Left lung (tissue), 10 donors: ENCODE data around the gene TSPAN11. TPM values are rescaled to one million over a fixed set of nuclear protein-coding genes. Genes with fewer than 3 reads are reported as not detected.
"Not testable (repeated sequence)": the region's sequence is repeated elsewhere in the genome, so short reads cannot be mapped to it uniquely, and the experiment has no call there.

Experiments used
- ATAC-seq: fragments of 200-7000 bp; cut with Tn5 transposase; one replicate; pipeline ENCODE4 v1.9.1; 2020; ENCODE audit warnings: moderate library complexity
- DNase-seq, 4 donors: peaks; one replicate each; pipeline ENCODE4 v3.0.0-alpha.2; 2013 to 2020
- H3K27ac ChIP-seq, 2 donors: fragments of 200-600 bp; sonication (generic) in 1 of 2; one replicate each; pipeline versions ENCODE4 v1.5.0 to v1.8.0; 2020 to 2021
- H3K27me3 ChIP-seq, 2 donors: fragments of 200-600 bp; sonication (generic) in 1 of 2; one replicate each; pipeline versions ENCODE4 v1.5.0 to v1.8.0; 2020 to 2021
- H3K36me3 ChIP-seq, 2 donors: fragments of 200-600 bp; sonication (generic) in 1 of 2; one replicate each; pipeline versions ENCODE4 v1.5.0 to v1.8.0; 2020 to 2021
- H3K4me1 ChIP-seq, 2 donors: fragments of 200-600 bp; one replicate each; pipeline ENCODE4 v1.8.0; 2021
- H3K4me3 ChIP-seq, 2 donors: fragments of 200-600 bp; sonication (generic) in 1 of 2; one replicate each; pipeline versions ENCODE4 v1.5.0 to v1.8.0; 2020 to 2021; ENCODE audit warnings: mild to moderate bottlenecking in 1 of 2
- H3K9me3 ChIP-seq, 2 donors: fragments of 200-600 bp; sonication (generic) in 1 of 2; one replicate each; pipeline versions ENCODE4 v1.5.0 to v1.8.0; 2020 to 2021
- CTCF ChIP-seq, 2 donors: fragments of 200-600 bp; sonication (generic) in 1 of 2; IDR thresholded peaks; one replicate each; pipeline versions ENCODE4 v1.5.0 to v1.8.0; 2021; ENCODE audit warnings: antibody characterized with exemption in 2 of 2
- intact Hi-C, 2 donors: fragments of 100-400 bp; cut with DNase I; formaldehyde crosslinking; loops; one replicate each; pipeline versions ENCODE4 v1.11.2 to v1.14.2; 2022
- polyA plus RNA-seq, 6 donors: library from polyadenylated mRNA; unstranded; fragments of 120-200 nt; gene quantifications; one replicate each; pipeline ENCODE4 v1.2.1, GENCODE V29; 2013; ENCODE audit not compliant: insufficient read length in 6 of 6
- total RNA-seq, 2 donors: library from RNA; stranded (reverse); fragmentation: NEBNext Ultra II Directional; extraction: Animal tissue kit (Norgen Biotek cat#: 25700); gene quantifications; one replicate each; pipeline ENCODE4 v1.2.1, GENCODE V29; 2021
- donor health status: DM: no; HTN: yes; CAD: no.
- donor health status: DM: no; HTN: no; CAD: no.

Gene TSPAN11
- total and polyA plus RNA-seq, 8 donors, result 4.1 to 18.2 (median 14.7) TPM

GRCh38 chr12:30887226-30887625, 39.3 kb upstream of the TSPAN11 start:
- ATAC-seq (no peak), DNase-seq (no peak)
- no peaks in the 10 kb centered on the region for H3K4me1 ChIP-seq
- TF ChIP-seq CTCF (IDR thresholded peaks at IDR 0.05), result no peak
- intact Hi-C loops, result no loop called here
- H3K27ac ChIP-seq, result no peak overlapping the region
- H3K36me3 ChIP-seq, result no peaks in the 10 kb centered on the region
- peaks cover 0 to 35% of the 10 kb centered on the region in 2 donors for H3K9me3 ChIP-seq
- no peak overlapping the region for H3K4me3 ChIP-seq
- H3K27me3 ChIP-seq, result no peaks in the 10 kb centered on the region

- ATAC-seq (no peak), DNase-seq (no peak)
These were observed 38.3 kb upstream of the TSPAN11 start for GRCh38 chr12:30888241-30888640.

GRCh38 chr12:30894531-30894930, 32.0 kb upstream of the TSPAN11 start:
- ATAC-seq, H3K4me1 ChIP-seq, H3K36me3 ChIP-seq, H3K27me3 ChIP-seq, DNase-seq, intact Hi-C loops, H3K27ac ChIP-seq, H3K4me3 ChIP-seq, H3K9me3 ChIP-seq: not testable (repeated sequence)

More at GRCh38 chr12:30888241-30888640, 38.3 kb upstream of the TSPAN11 start:
- no peaks in the 10 kb centered on the region for H3K4me1 ChIP-seq
- intact Hi-C loops, result no loop called here
- no peak overlapping the region for H3K27ac ChIP-seq
- no peaks in the 10 kb centered on the region for H3K36me3 ChIP-seq
- no peak for TF ChIP-seq CTCF (IDR thresholded peaks at IDR 0.05)
- no peak overlapping the region for H3K4me3 ChIP-seq
- peaks cover 0 to 35% of the 10 kb centered on the region in 2 donors for H3K9me3 ChIP-seq
- no peaks in the 10 kb centered on the region for H3K27me3 ChIP-seq

- H3K4me1 ChIP-seq, result no peaks in the 10 kb centered on the region
- H3K27ac ChIP-seq, result no peak overlapping the region
- H3K9me3 ChIP-seq, result no peaks in the 10 kb centered on the region
- DNase-seq, result no peak
- ATAC-seq, result peak; percentile 21
- no peaks in the 10 kb centered on the region for H3K36me3 ChIP-seq
- intact Hi-C loops, result no loop called here
- no peaks in the 10 kb centered on the region for H3K27me3 ChIP-seq
- TF ChIP-seq CTCF (IDR thresholded peaks at IDR 0.05), result no peak
- no peak overlapping the region for H3K4me3 ChIP-seq
These were observed 30.1 kb upstream of the TSPAN11 start for GRCh38 chr12:30896461-30896860.

GRCh38 chr12:30898846-30899245, 27.7 kb upstream of the TSPAN11 start:
- Histone ChIP-seq H3K4me3 (no peak overlapping the region), H3K36me3 (no peaks in the 10 kb centered on the region), H3K27ac (no peak overlapping the region), H3K27me3 (no peaks in the 10 kb centered on the region), H3K4me1 (no peaks in the 10 kb centered on the region), H3K9me3 (no peaks in the 10 kb centered on the region)
- intact Hi-C loops, result no loop called here
- DNase-seq, result no peak
- no peak for TF ChIP-seq CTCF (IDR thresholded peaks at IDR 0.05)
- ATAC-seq, result no peak

GRCh38 chr12:30900351-30900750, 26.2 kb upstream of the TSPAN11 start:
- intact Hi-C loops, result no loop called here
- Histone ChIP-seq H3K4me1 (no peaks in the 10 kb centered on the region), H3K4me3 (no peak overlapping the region), H3K27me3 (no peaks in the 10 kb centered on the region), H3K27ac (no peak overlapping the region), H3K36me3 (no peaks in the 10 kb centered on the region), H3K9me3 (no peaks in the 10 kb centered on the region)
- DNase-seq, result no peak
- no peak for ATAC-seq
- TF ChIP-seq CTCF (IDR thresholded peaks at IDR 0.05), result no peak
